Activated CD8-positive, alpha-beta memory T cell treated with anti-CD3 and anti-CD28 coated beads for 4 hours (primary cell): ENCODE measurements around the gene ABHD17A.
A peak's percentile ranks its signal among the peaks of the same experiment; 100 is the strongest.

Experiments
- DNase-seq, 2 donors: peaks; one replicate each; pipeline ENCODE4 v3.0.0-alpha.2; 2020; ENCODE audit warnings: low read depth in 2 of 2

ABHD17A gene

GRCh38 chr19:1864480-1865171 lies 20.7 kb downstream of the ABHD17A start:
- no peak for DNase-seq

- DNase-seq, result peak; percentile 88 to 91
These were observed 21.4 kb downstream of the ABHD17A start for GRCh38 chr19:1863638-1864479.

GRCh38 chr19:1863328-1863637 lies 22.0 kb downstream of the ABHD17A start, which contains the start of gene KLF16:
TSS of gene KLF16 (minus strand) at chr19:1863579. CDS start at chr19:1863497, 82 bp downstream.
- DNase-seq, result no peak

GRCh38 chr19:1862424-1863327 lies 22.6 kb downstream of the ABHD17A start:
- no peak for DNase-seq

GRCh38 chr19:1862068-1862423 lies 23.2 kb downstream of the ABHD17A start:
- DNase-seq, result no peak

GRCh38 chr19:1861599-1862031 lies 23.7 kb downstream of the ABHD17A start:
- DNase-seq, result no peak

GRCh38 chr19:1860821-1861598 lies 24.3 kb downstream of the ABHD17A start:
- no peak for DNase-seq

- no peak for DNase-seq
These were observed 25.1 kb downstream of the ABHD17A start for GRCh38 chr19:1860042-1860775.

GRCh38 chr19:1859331-1859781 lies 25.9 kb downstream of the ABHD17A start:
- DNase-seq, result no peak

- no peak for DNase-seq
These were observed 26.7 kb downstream of the ABHD17A start for GRCh38 chr19:1858412-1859081.

GRCh38 chr19:1857648-1858326 lies 27.5 kb downstream of the ABHD17A start:
- no peak for DNase-seq

- DNase-seq, result no peak
These were observed 28.3 kb downstream of the ABHD17A start for GRCh38 chr19:1856698-1857603.

GRCh38 chr19:1856345-1856697 lies 29.0 kb downstream of the ABHD17A start:
- no peak for DNase-seq

GRCh38 chr19:1855828-1856255 lies 29.5 kb downstream of the ABHD17A start:
- DNase-seq, result no peak

- DNase-seq, result peak in 1 of 2 donors; percentile 54
These were observed 30.1 kb downstream of the ABHD17A start for GRCh38 chr19:1855040-1855827.

- DNase-seq, result no peak
These were observed 30.7 kb downstream of the ABHD17A start for GRCh38 chr19:1854542-1855039.

- DNase-seq, result no peak
These were observed 31.2 kb downstream of the ABHD17A start for GRCh38 chr19:1854039-1854541.
